Measurements from ENCODE around the gene SLC30A5. TPM values are rescaled to one million over a fixed set of nuclear protein-coding genes. Genes with fewer than 3 reads are reported as not detected.

Gene SLC30A5
- polyA plus RNA-seq, 1 donor (not counting 4 experiments of a cell fraction or from before 2014, with no cell fraction given): 43.4 TPM

DNA sequence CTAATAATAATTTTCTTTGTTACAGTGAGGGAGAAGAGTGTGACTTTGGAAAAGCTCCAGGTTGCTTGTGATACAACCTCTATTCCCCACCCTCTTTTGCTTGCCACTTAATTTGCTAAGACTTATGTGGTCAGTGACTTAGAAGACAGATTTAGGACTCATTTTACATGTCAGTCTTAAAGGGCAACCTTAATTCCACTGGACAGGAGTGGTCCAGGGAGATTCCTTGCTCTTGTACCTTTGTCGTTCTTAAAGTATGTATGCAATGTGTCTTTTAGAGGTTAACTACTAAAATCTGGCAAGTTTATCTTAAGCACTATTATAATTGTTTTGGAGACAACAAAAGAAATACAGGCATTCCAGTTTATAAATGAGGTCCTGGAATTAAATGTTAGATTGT is 20.0 kb downstream of the SLC30A5 start:
- TF ChIP-seq EZH2 (IDR thresholded peaks at IDR 0.05; ENCODE audit: low read length): no peak
- TF ChIP-seq, protein P1, sequence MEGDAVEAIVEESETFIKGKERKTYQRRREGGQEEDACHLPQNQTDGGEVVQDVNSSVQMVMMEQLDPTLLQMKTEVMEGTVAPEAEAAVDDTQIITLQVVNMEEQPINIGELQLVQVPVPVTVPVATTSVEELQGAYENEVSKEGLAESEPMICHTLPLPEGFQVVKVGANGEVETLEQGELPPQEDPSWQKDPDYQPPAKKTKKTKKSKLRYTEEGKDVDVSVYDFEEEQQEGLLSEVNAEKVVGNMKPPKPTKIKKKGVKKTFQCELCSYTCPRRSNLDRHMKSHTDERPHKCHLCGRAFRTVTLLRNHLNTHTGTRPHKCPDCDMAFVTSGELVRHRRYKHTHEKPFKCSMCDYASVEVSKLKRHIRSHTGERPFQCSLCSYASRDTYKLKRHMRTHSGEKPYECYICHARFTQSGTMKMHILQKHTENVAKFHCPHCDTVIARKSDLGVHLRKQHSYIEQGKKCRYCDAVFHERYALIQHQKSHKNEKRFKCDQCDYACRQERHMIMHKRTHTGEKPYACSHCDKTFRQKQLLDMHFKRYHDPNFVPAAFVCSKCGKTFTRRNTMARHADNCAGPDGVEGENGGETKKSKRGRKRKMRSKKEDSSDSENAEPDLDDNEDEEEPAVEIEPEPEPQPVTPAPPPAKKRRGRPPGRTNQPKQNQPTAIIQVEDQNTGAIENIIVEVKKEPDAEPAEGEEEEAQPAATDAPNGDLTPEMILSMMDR (optimal IDR thresholded peaks at IDR 0.05 in 1 of 3, IDR thresholded peaks at IDR 0.05 in 1 of 3, conservative IDR thresholded peaks at IDR 0.05 in 1 of 3; ENCODE audit: extremely low read depth in 1 of 3, insufficient read depth in 2 of 3, low read length in 3 of 3): no peak
- no peak overlapping the region for H3K9ac ChIP-seq (ENCODE audit: control insufficient read depth, extremely low read depth, insufficient read depth, low read length)
- no peak overlapping the region for H3K4me3 ChIP-seq (ENCODE audit: control insufficient read depth in 2 of 3, extremely low read depth in 1 of 3, insufficient read depth in 2 of 3, low read depth in 1 of 3, low read length in 3 of 3)
- no peaks in the 10 kb centered on the region for H4K20me1 ChIP-seq (ENCODE audit: control insufficient read depth, extremely low read depth, insufficient read depth, low read length)
- DNase-seq (ENCODE audit: low read depth, low spot score): no peak
- H3K4me1 ChIP-seq (ENCODE audit: control insufficient read depth, extremely low read depth, insufficient read depth, low read length): no peaks in the 10 kb centered on the region
- no peak overlapping the region for H3K4me2 ChIP-seq (ENCODE audit: control insufficient read depth, extremely low read depth, insufficient read depth, low read depth, low read length)
- H3K9me1 ChIP-seq (ENCODE audit: control insufficient read depth, extremely low read depth, insufficient read depth, low read length): no peaks in the 10 kb centered on the region
- no peaks in the 10 kb centered on the region for H3K79me2 ChIP-seq (ENCODE audit: control insufficient read depth, insufficient read depth, low read length)
- FAIRE-seq: no peak
- no peaks in the 10 kb centered on the region for H3K9me3 ChIP-seq (ENCODE audit: control insufficient read depth, low read depth, low read length)
- H3K27me3 ChIP-seq (ENCODE audit: control insufficient read depth, extremely low read depth, insufficient read depth, low read length): no peaks in the 10 kb centered on the region
- no peak overlapping the region for H2AFZ ChIP-seq (ENCODE audit: control insufficient read depth, low read length)
- H3K27ac ChIP-seq (ENCODE audit: control insufficient read depth, insufficient read depth, low read length): no peak overlapping the region
- peaks cover 6 to 14% of the 10 kb centered on the region in 2 experiments for H3K36me3 ChIP-seq (ENCODE audit: control insufficient read depth in 2 of 2, extremely low read depth in 1 of 2, insufficient read depth in 2 of 2, low read length in 2 of 2)
- dilution Hi-C loops (cut with MboI; ENCODE audit: extremely low pct_ligation_motif_present, low sequenced_read_pairs): no loop called here

DNA sequence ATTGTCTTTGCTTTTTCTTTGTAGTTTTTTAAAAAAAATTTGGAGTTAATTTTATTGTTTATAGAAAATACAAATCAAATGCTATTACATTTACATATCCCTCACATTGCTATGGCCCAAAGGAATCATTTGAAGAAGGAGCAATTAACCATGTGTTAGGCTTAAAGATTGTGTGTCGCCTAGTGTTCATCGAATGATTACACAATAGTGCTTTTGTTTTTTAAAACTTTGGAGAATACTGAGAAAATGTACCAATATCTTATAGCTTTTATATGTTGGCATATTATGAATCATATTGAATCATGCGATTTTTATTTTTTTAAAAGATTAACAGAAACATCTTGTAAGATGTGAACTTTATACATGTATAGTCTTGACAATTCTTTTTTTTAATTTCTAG is 21.7 kb downstream of the SLC30A5 start:
- Histone ChIP-seq H3K4me1 (ENCODE audit: control insufficient read depth, extremely low read depth, insufficient read depth, low read length) (no peaks in the 10 kb centered on the region), H3K9me1 (ENCODE audit: control insufficient read depth, extremely low read depth, insufficient read depth, low read length) (no peaks in the 10 kb centered on the region), H3K4me2 (ENCODE audit: control insufficient read depth, extremely low read depth, insufficient read depth, low read depth, low read length) (no peak overlapping the region), H3K79me2 (ENCODE audit: control insufficient read depth, insufficient read depth, low read length) (no peaks in the 10 kb centered on the region), H3K27ac (ENCODE audit: control insufficient read depth, insufficient read depth, low read length) (no peak overlapping the region), H3K27me3 (ENCODE audit: control insufficient read depth, extremely low read depth, insufficient read depth, low read length) (no peaks in the 10 kb centered on the region), H3K4me3 (ENCODE audit: control insufficient read depth in 2 of 3, extremely low read depth in 1 of 3, insufficient read depth in 2 of 3, low read depth in 1 of 3, low read length in 3 of 3) (no peak overlapping the region), H3K9ac (ENCODE audit: control insufficient read depth, extremely low read depth, insufficient read depth, low read length) (no peak overlapping the region), H2AFZ (ENCODE audit: control insufficient read depth, low read length) (no peak overlapping the region), H3K36me3 (ENCODE audit: control insufficient read depth in 2 of 2, extremely low read depth in 1 of 2, insufficient read depth in 2 of 2, low read length in 2 of 2) (peaks cover 4 to 16% of the 10 kb centered on the region in 2 experiments), H3K9me3 (ENCODE audit: control insufficient read depth, low read depth, low read length) (no peaks in the 10 kb centered on the region), H4K20me1 (ENCODE audit: control insufficient read depth, extremely low read depth, insufficient read depth, low read length) (no peaks in the 10 kb centered on the region)
- DNase-seq (ENCODE audit: low read depth, low spot score): no peak
- TF ChIP-seq EZH2 (IDR thresholded peaks at IDR 0.05; ENCODE audit: low read length): no peak
- FAIRE-seq: no peak
- dilution Hi-C loops (cut with MboI; ENCODE audit: extremely low pct_ligation_motif_present, low sequenced_read_pairs): no loop called here

DNA sequence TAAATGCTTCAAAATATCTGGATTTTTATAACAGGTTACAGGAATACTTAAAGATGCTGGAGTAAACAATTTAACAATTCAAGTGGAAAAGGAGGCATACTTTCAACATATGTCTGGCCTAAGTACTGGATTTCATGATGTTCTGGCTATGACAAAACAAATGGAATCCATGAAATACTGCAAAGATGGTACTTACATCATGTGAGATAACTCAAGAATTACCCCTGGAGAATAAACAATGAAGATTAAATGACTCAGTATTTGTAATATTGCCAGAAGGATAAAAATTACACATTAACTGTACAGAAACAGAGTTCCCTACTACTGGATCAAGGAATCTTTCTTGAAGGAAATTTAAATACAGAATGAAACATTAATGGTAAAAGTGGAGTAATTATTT is 35.6 kb downstream of the SLC30A5 start:
- Histone ChIP-seq H3K4me3 (ENCODE audit: control insufficient read depth in 2 of 3, extremely low read depth in 1 of 3, insufficient read depth in 2 of 3, low read depth in 1 of 3, low read length in 3 of 3) (no peak overlapping the region), H3K36me3 (ENCODE audit: control insufficient read depth in 2 of 2, extremely low read depth in 1 of 2, insufficient read depth in 2 of 2, low read length in 2 of 2) (peaks cover 2 to 6% of the 10 kb centered on the region in 2 experiments), H3K27ac (ENCODE audit: control insufficient read depth, insufficient read depth, low read length) (no peak overlapping the region), H3K4me1 (ENCODE audit: control insufficient read depth, extremely low read depth, insufficient read depth, low read length) (peaks cover 3% of the 10 kb centered on the region), H3K9me1 (ENCODE audit: control insufficient read depth, extremely low read depth, insufficient read depth, low read length) (no peaks in the 10 kb centered on the region), H3K27me3 (ENCODE audit: control insufficient read depth, extremely low read depth, insufficient read depth, low read length) (no peaks in the 10 kb centered on the region), H3K9ac (ENCODE audit: control insufficient read depth, extremely low read depth, insufficient read depth, low read length) (no peak overlapping the region), H2AFZ (ENCODE audit: control insufficient read depth, low read length) (no peak overlapping the region), H3K4me2 (ENCODE audit: control insufficient read depth, extremely low read depth, insufficient read depth, low read depth, low read length) (no peak overlapping the region), H4K20me1 (ENCODE audit: control insufficient read depth, extremely low read depth, insufficient read depth, low read length) (no peaks in the 10 kb centered on the region), H3K79me2 (ENCODE audit: control insufficient read depth, insufficient read depth, low read length) (no peaks in the 10 kb centered on the region), H3K9me3 (ENCODE audit: control insufficient read depth, low read depth, low read length) (no peaks in the 10 kb centered on the region)
- FAIRE-seq (no peak), DNase-seq (ENCODE audit: low read depth, low spot score) (no peak)
- TF ChIP-seq, protein P1 (optimal IDR thresholded peaks at IDR 0.05 in 1 of 3, IDR thresholded peaks at IDR 0.05 in 1 of 3, conservative IDR thresholded peaks at IDR 0.05 in 1 of 3; ENCODE audit: extremely low read depth in 1 of 3, insufficient read depth in 2 of 3, low read length in 3 of 3): no peak
- TF ChIP-seq EZH2 (IDR thresholded peaks at IDR 0.05; ENCODE audit: low read length): no peak
- dilution Hi-C loops (cut with MboI; ENCODE audit: extremely low pct_ligation_motif_present, low sequenced_read_pairs): no loop called here

All from keratinocyte (primary cell).